Activated naive CD4-positive, alpha-beta T cell treated with anti-CD3 and anti-CD28 coated beads, Interleukin-2, amount 10 ng/mL, durations not matched to agents 7 days and 5 days (primary cell): ENCODE results near the gene TSKU.
"Not testable (repeated sequence)": the region's sequence is repeated elsewhere in the genome, so short reads cannot be mapped to it uniquely, and the experiment has no call there.

Experiments used
- CTCF ChIA-PET: fragments of 350-600 bp; sonication (Branson Sonifier 250); formaldehyde crosslinking; loops from one replicate; lab custom pipeline; 2021; ENCODE audit warnings: antibody characterized with exemption; lab: Charles Lee
- DNase-seq: peaks from one replicate; pipeline ENCODE4 v3.0.0-alpha.2; 2020
- H3K27ac Mint-ChIP-seq: one replicate; pipeline ENCODE4 v1.8.0; 2021; ENCODE audit warnings: mild to moderate bottlenecking, moderate library complexity, mixed read lengths
- H3K27me3 Mint-ChIP-seq: one replicate; pipeline ENCODE4 v1.8.0; 2021; ENCODE audit warnings: mild to moderate bottlenecking, mixed read lengths
- H3K36me3 Mint-ChIP-seq: one replicate; pipeline ENCODE4 v1.8.0; 2021; ENCODE audit warnings: mixed read lengths
- H3K4me1 Mint-ChIP-seq: one replicate; pipeline ENCODE4 v1.8.0; 2021; ENCODE audit warnings: mixed read lengths
- H3K4me3 Mint-ChIP-seq: one replicate; pipeline ENCODE4 v1.8.0; 2021; ENCODE audit warnings: mild to moderate bottlenecking, moderate library complexity, mixed read lengths
- H3K9me3 Mint-ChIP-seq: one replicate; pipeline ENCODE4 v1.8.0; 2021; ENCODE audit warnings: mixed read lengths

Gene TSKU

DNA sequence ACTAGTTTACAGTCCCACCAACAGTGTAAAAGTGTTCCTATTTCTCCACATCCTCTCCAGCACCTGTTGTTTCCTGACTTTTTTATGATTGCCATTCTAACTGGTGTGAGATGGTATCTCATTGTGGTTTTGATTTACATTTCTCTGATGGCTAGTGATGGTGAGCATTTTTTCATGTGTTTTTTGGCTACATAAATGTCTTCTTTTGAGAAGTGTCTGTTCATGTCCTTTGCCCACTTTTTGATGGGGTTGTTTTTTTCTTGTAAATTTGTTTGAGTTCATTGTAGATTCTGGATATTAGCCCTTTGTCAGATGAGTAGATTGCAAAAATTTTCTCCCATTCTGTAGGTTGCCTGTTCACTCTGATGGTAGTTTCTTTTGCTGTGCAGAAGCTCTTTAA lies 43.8 kb downstream of the TSKU start:
- DNase-seq, CTCF ChIA-PET, H3K27ac Mint-ChIP-seq, H3K4me3 Mint-ChIP-seq, H3K36me3 Mint-ChIP-seq: not testable (repeated sequence)
- H3K9me3 Mint-ChIP-seq: peaks cover 18% of the 10 kb centered on the region
- H3K27me3 Mint-ChIP-seq: peaks cover 25% of the 10 kb centered on the region
- H3K4me1 Mint-ChIP-seq: peaks cover 32% of the 10 kb centered on the region

DNA sequence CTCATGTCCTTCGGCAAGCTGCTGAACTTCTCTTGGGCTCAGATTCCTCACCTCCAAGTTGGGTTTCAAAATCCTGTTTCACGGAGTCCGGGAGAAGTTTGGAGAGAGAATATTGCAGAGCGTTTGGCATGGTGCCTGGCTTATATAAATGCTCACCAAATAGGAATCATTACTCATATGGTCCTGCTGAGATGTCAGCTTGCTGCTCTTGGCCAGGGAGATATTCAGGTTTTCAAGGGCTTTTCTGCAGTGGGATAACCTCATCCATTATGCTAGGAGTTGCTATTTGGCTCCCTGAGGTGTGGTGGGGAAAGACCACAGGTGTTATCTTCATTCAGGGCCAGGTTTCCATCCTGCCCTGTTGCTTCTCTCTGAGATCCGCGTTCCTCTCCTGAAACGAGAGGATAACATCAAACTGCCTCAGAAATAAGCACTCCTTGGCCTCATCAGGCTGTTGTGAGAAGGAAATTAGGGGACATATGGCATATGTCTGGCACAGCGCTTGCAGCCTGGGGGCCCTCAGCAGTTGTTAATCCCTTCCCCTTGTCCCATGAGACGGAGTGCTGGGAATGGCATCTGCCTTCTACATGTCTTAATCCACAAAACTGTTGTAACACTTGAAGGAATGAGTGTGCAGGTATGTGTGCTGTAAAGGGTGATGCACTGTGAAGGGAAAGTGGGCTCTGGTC lies 47.6 kb downstream of the TSKU start:
- Mint-ChIP-seq H3K4me1 (peaks cover 7% of the 10 kb centered on the region), H3K27ac (no peak overlapping the region), H3K9me3 (peaks cover 6% of the 10 kb centered on the region), H3K4me3 (no peak overlapping the region), H3K36me3 (peaks cover under 1% of the 10 kb centered on the region), H3K27me3 (peaks cover 31% of the 10 kb centered on the region)
- CTCF ChIA-PET: interaction anchor here (0.8 kb wide), 1 partner anchor 88 kb away, joined by 3 read pairs; no protein-coding TSS in a partner anchor
- DNase-seq: no peak

- Mint-ChIP-seq H3K4me3 (no peak overlapping the region), H3K27ac (no peak overlapping the region), H3K4me1 (no peaks in the 10 kb centered on the region), H3K27me3 (peaks cover 31% of the 10 kb centered on the region), H3K9me3 (no peaks in the 10 kb centered on the region), H3K36me3 (no peaks in the 10 kb centered on the region)
- CTCF ChIA-PET: no interaction called here
- DNase-seq: no peak
These were observed 48.6 kb downstream of the TSKU start for GRCh38 chr11:76831686-76832310.

GRCh38 chr11:76832361-76832760 lies 49.2 kb downstream of the TSKU start:
- Mint-ChIP-seq H3K36me3 (no peaks in the 10 kb centered on the region), H3K4me3 (no peak overlapping the region), H3K4me1 (no peaks in the 10 kb centered on the region), H3K27me3 (peaks cover 31% of the 10 kb centered on the region), H3K27ac (no peak overlapping the region), H3K9me3 (no peaks in the 10 kb centered on the region)
- CTCF ChIA-PET: no interaction called here
- DNase-seq: no peak

DNA sequence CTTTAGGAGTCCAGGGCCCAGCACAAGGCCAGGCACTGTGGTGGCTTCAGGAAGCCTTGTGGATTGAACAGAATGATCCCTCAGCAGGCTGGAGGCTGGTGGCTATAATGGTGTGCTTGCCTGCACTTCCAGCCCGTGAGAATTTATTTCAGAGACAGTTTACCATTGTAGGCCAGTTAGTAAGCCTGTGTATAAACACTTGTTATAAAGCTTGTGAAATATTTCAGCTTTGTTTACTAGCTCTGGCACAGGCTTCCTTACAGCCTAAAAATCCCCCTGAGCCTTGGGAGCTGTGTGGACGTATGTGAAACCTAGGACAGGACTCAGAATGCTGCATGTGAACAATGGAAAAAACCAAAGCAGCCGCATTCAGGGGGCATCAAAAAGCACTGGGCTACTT lies 51.0 kb downstream of the TSKU start:
- no peaks in the 10 kb centered on the region for H3K9me3 Mint-ChIP-seq
- H3K27me3 Mint-ChIP-seq: peaks cover 29% of the 10 kb centered on the region
- CTCF ChIA-PET: no interaction called here
- H3K27ac Mint-ChIP-seq: no peak overlapping the region
- H3K36me3 Mint-ChIP-seq: no peaks in the 10 kb centered on the region
- H3K4me1 Mint-ChIP-seq: no peaks in the 10 kb centered on the region
- DNase-seq: no peak
- no peak overlapping the region for H3K4me3 Mint-ChIP-seq

- DNase-seq: no peak
- H3K9me3 Mint-ChIP-seq: no peaks in the 10 kb centered on the region
- no peak overlapping the region for H3K27ac Mint-ChIP-seq
- H3K27me3 Mint-ChIP-seq: peaks cover 20% of the 10 kb centered on the region
- H3K4me3 Mint-ChIP-seq: no peak overlapping the region
- CTCF ChIA-PET: no interaction called here
- H3K4me1 Mint-ChIP-seq: no peaks in the 10 kb centered on the region
- H3K36me3 Mint-ChIP-seq: no peaks in the 10 kb centered on the region
These were observed 51.9 kb downstream of the TSKU start for GRCh38 chr11:76835036-76835435.

- no peaks in the 10 kb centered on the region for H3K36me3 Mint-ChIP-seq
- H3K27ac Mint-ChIP-seq: no peak overlapping the region
- H3K9me3 Mint-ChIP-seq: no peaks in the 10 kb centered on the region
- no peak for DNase-seq
- H3K4me3 Mint-ChIP-seq: no peak overlapping the region
- CTCF ChIA-PET: no interaction called here
- H3K4me1 Mint-ChIP-seq: no peaks in the 10 kb centered on the region
- H3K27me3 Mint-ChIP-seq: peaks cover 15% of the 10 kb centered on the region
These were observed 52.9 kb downstream of the TSKU start for GRCh38 chr11:76835928-76836612.

DNA sequence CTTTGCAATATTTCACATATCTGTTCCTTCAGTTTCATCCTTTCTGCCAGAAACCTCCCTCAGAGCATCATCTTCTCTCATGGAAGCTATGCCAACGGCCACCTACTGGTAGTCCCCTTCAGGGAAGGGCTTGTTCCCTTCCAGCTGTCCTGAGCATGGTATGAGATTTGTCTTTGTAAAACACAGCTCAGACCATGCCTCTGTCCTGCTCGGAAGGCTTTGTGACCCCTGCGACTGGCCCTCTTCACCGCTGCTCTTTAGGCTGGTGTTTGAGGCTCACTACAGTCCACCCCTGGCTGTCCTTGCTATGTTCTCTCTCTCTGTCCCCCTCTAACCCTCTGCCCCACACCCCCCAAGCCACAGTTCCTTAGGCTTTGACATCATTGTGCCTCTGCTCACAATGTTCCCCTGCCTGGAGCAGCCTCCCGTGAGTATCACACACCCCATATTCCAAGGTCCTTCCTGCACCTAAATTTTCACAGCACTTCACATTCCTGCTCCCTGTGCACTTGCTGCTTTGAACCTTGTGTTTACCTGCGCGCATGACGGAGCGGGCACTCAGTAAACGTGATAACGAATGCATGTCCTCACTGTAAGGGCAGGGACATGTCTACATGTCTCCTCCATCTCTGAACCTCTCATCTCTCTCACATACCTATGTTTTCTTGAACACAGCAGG lies 53.6 kb downstream of the TSKU start:
- H3K36me3 Mint-ChIP-seq: no peaks in the 10 kb centered on the region
- CTCF ChIA-PET: no interaction called here
- no peak overlapping the region for H3K27ac Mint-ChIP-seq
- H3K9me3 Mint-ChIP-seq: no peaks in the 10 kb centered on the region
- no peak for DNase-seq
- H3K4me1 Mint-ChIP-seq: no peaks in the 10 kb centered on the region
- H3K4me3 Mint-ChIP-seq: no peak overlapping the region
- peaks cover 19% of the 10 kb centered on the region for H3K27me3 Mint-ChIP-seq

- peaks cover 21% of the 10 kb centered on the region for H3K27me3 Mint-ChIP-seq
These were observed 54.8 kb downstream of the TSKU start for GRCh38 chr11:76837696-76838677.

GRCh38 chr11:76838678-76839068 lies 55.5 kb downstream of the TSKU start:
- H3K27me3 Mint-ChIP-seq: peaks cover 15% of the 10 kb centered on the region
- H3K4me3 Mint-ChIP-seq: no peak overlapping the region
- H3K36me3 Mint-ChIP-seq: no peaks in the 10 kb centered on the region
- H3K4me1 Mint-ChIP-seq: no peaks in the 10 kb centered on the region
- no peak overlapping the region for H3K27ac Mint-ChIP-seq
- DNase-seq: no peak
- CTCF ChIA-PET: interaction anchor here (1.2 kb wide), 1 partner anchor 80 kb away, joined by 3 read pairs; no protein-coding TSS in a partner anchor
- H3K9me3 Mint-ChIP-seq: no peaks in the 10 kb centered on the region

More at GRCh38 chr11:76837696-76838677, 54.8 kb downstream of the TSKU start:
- H3K27ac Mint-ChIP-seq: no peak overlapping the region
- no peak for DNase-seq
- CTCF ChIA-PET: interaction anchor here (1.2 kb wide), 1 partner anchor 81 kb away, joined by 3 read pairs; no protein-coding TSS in a partner anchor
- no peaks in the 10 kb centered on the region for H3K4me1 Mint-ChIP-seq
- H3K36me3 Mint-ChIP-seq: no peaks in the 10 kb centered on the region
- H3K4me3 Mint-ChIP-seq: no peak overlapping the region
- H3K9me3 Mint-ChIP-seq: no peaks in the 10 kb centered on the region

GRCh38 chr11:76839311-76839710 lies 56.2 kb downstream of the TSKU start:
- CTCF ChIA-PET: no interaction called here

GRCh38 chr11:76841923-76842452 lies 58.8 kb downstream of the TSKU start:
- Mint-ChIP-seq H3K27ac (no peak overlapping the region), H3K9me3 (no peaks in the 10 kb centered on the region), H3K4me1 (no peaks in the 10 kb centered on the region), H3K4me3 (no peak overlapping the region), H3K36me3 (no peaks in the 10 kb centered on the region), H3K27me3 (peaks cover 19% of the 10 kb centered on the region)
- DNase-seq: no peak
- CTCF ChIA-PET: no interaction called here

More at GRCh38 chr11:76839311-76839710, 56.2 kb downstream of the TSKU start:
- Mint-ChIP-seq H3K4me3 (no peak overlapping the region), H3K27me3 (peaks cover 15% of the 10 kb centered on the region), H3K36me3 (no peaks in the 10 kb centered on the region), H3K9me3 (no peaks in the 10 kb centered on the region), H3K4me1 (no peaks in the 10 kb centered on the region), H3K27ac (no peak overlapping the region)
- DNase-seq: no peak

DNA sequence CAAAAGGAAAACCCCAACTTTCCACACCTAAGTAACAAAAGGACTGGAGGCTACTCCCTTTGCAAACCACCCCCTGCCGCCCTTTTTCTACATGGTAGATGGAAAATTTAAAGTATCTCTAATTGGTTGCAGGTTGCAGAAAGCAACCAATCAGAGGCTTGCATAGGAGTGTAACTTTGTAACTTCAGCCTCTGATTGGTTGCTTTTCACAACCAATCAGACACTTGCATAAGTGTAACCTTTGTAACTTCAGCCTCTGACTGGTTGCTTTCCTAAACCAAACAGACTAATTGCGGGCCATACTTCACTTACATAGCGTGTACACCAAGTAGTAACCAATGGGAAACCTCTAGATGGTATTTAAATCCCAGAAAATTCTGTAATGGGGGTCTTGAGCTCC lies 60.8 kb downstream of the TSKU start:
- CTCF ChIA-PET: interaction anchor here (0.8 kb wide), 1 partner anchor 76 kb away, joined by 3 read pairs; no protein-coding TSS in a partner anchor
- no peak overlapping the region for H3K27ac Mint-ChIP-seq
- no peaks in the 10 kb centered on the region for H3K36me3 Mint-ChIP-seq
- no peaks in the 10 kb centered on the region for H3K9me3 Mint-ChIP-seq
- no peak overlapping the region for H3K4me3 Mint-ChIP-seq
- DNase-seq: no peak
- peaks cover 29% of the 10 kb centered on the region for H3K27me3 Mint-ChIP-seq
- H3K4me1 Mint-ChIP-seq: no peaks in the 10 kb centered on the region
